Glutamatergic neuron (in vitro differentiated cells): ENCODE results near the gene GCN1. TPM values are rescaled to one million over a fixed set of nuclear protein-coding genes. Genes with fewer than 3 reads are reported as not detected.

Source experiments
- DNase-seq: peaks from one replicate; pipeline ENCODE4 v3.0.0; 2022
- H3K27ac Mint-ChIP-seq: one replicate; pipeline ENCODE4 v1.8.0; 2020; ENCODE audit warnings: mild to moderate bottlenecking, mixed read lengths, inconsistent platforms; ENCODE audit not compliant: unreplicated experiment
- H3K27me3 Mint-ChIP-seq: one replicate; pipeline ENCODE4 v1.8.0; 2020; ENCODE audit warnings: mild to moderate bottlenecking, moderate library complexity, mixed read lengths, inconsistent platforms; ENCODE audit not compliant: unreplicated experiment
- H3K36me3 Mint-ChIP-seq: one replicate; pipeline ENCODE4 v1.8.0; 2020; ENCODE audit warnings: mild to moderate bottlenecking, mixed read lengths, inconsistent platforms; ENCODE audit not compliant: unreplicated experiment
- H3K4me1 Mint-ChIP-seq: one replicate; pipeline ENCODE4 v1.8.0; 2020; ENCODE audit warnings: mild to moderate bottlenecking, low read depth, mixed read lengths, inconsistent platforms; ENCODE audit not compliant: unreplicated experiment
- H3K4me3 Mint-ChIP-seq: one replicate; pipeline ENCODE4 v1.8.0; 2020; ENCODE audit warnings: mild to moderate bottlenecking, mixed read lengths, inconsistent platforms; ENCODE audit not compliant: unreplicated experiment
- H3K9me3 Mint-ChIP-seq: one replicate; pipeline ENCODE4 v1.8.0; 2020; ENCODE audit warnings: mild to moderate bottlenecking, moderate library complexity, mixed read lengths, inconsistent platforms; ENCODE audit not compliant: unreplicated experiment
- CTCF ChIP-seq: fragments of 200-600 bp; sonication (generic); IDR thresholded peaks from one replicate; pipeline ENCODE4 v1.5.0; 2021; ENCODE audit not compliant: partially characterized antibody, unreplicated experiment
- total RNA-seq: library from RNA; stranded (reverse); fragmentation: NEBNext Ultra II Directional; extraction: Animal tissue kit (Norgen Biotek cat#: 25700); gene quantifications from one replicate; pipeline ENCODE4 v1.2.1, GENCODE V29; 2021; ENCODE audit not compliant: unreplicated experiment

The GCN1 gene
- total RNA-seq, 1 donor from 2014 or later = 173 TPM

DNA sequence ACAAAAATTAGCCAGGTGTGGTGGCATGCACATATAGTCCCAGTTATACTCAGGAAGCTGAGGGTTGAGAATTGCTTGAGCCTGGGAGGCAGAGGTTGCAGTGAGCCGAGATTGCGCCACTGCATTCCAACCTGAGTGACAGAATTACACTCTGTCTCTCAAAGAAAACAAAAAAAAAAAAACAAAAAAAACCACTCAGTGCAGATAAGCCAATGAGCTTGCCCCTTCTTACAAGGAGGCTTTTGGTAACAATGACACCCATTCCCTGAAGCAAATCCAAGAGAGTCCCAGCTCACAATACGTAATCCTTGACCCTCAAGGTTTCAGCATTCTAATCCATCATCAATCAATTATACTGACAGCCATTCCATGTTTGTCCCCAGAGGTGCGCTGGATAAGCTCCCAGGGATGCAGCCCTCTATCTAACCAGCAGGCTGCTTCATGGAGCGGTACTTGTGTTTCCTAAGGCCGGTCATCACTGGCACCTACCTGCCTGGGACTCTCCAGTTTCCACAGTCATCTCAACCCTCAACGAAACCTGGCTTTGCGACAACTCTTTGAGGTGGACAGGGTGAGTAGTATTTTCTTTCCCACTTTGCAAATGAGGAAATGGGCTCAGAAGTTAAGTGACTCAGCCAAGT is 12.4 kb downstream of the GCN1 start:
- Mint-ChIP-seq H3K27me3 (peaks cover 4% of the 10 kb centered on the region), H3K36me3 (no peaks in the 10 kb centered on the region)

GRCh38 chr12:120180975-120181374 is 13.5 kb downstream of the GCN1 start:
- H3K27me3 Mint-ChIP-seq = peaks cover 4% of the 10 kb centered on the region
- H3K9me3 Mint-ChIP-seq = peaks cover 7% of the 10 kb centered on the region
- no peak for TF ChIP-seq CTCF
- no peak overlapping the region for H3K27ac Mint-ChIP-seq
- H3K4me1 Mint-ChIP-seq = no peaks in the 10 kb centered on the region
- DNase-seq = no peak
- no peak overlapping the region for H3K4me3 Mint-ChIP-seq
- H3K36me3 Mint-ChIP-seq = no peaks in the 10 kb centered on the region

More for the DNA sequence above, 12.4 kb downstream of the GCN1 start:
- Mint-ChIP-seq H3K27ac (peak overlapping the region; percentile 12), H3K4me3 (no peak overlapping the region), H3K9me3 (peaks cover 7% of the 10 kb centered on the region), H3K4me1 (no peaks in the 10 kb centered on the region)
- DNase-seq = no peak
- TF ChIP-seq CTCF = no peak

GRCh38 chr12:120175537-120175936 is 19.0 kb downstream of the GCN1 start:
- Mint-ChIP-seq H3K27ac (peak overlapping the region; percentile 22), H3K4me1 (no peaks in the 10 kb centered on the region), H3K27me3 (peaks cover 4% of the 10 kb centered on the region), H3K4me3 (no peak overlapping the region), H3K36me3 (no peaks in the 10 kb centered on the region), H3K9me3 (peaks cover 8% of the 10 kb centered on the region)
- TF ChIP-seq CTCF = no peak
- no peak for DNase-seq

DNA sequence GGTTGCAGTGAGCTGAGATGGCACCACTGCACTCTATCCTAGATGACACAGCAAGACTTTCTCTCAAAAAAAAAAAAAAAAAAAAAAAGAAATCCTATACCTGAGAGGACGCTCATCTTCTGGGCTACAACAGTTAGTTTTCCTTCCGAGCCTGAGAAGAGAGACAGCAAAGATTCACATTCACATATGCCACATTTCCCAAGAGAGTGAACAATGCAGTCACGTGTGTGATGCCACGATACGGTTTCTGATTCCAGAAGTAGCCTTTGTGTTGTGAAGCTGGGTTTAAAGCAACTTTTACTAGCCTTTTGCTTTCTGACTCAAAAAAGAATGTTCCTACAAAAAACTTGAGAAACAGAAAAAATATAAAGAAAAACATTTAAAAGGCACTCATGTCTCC is 19.5 kb downstream of the GCN1 start:
- H3K27me3 Mint-ChIP-seq = peaks cover 4% of the 10 kb centered on the region
- H3K4me3 Mint-ChIP-seq = no peak overlapping the region
- H3K4me1 Mint-ChIP-seq = no peaks in the 10 kb centered on the region
- peaks cover 8% of the 10 kb centered on the region for H3K9me3 Mint-ChIP-seq
- TF ChIP-seq CTCF = no peak
- peak overlapping the region; percentile 22 for H3K27ac Mint-ChIP-seq
- H3K36me3 Mint-ChIP-seq = no peaks in the 10 kb centered on the region
- no peak for DNase-seq

DNA sequence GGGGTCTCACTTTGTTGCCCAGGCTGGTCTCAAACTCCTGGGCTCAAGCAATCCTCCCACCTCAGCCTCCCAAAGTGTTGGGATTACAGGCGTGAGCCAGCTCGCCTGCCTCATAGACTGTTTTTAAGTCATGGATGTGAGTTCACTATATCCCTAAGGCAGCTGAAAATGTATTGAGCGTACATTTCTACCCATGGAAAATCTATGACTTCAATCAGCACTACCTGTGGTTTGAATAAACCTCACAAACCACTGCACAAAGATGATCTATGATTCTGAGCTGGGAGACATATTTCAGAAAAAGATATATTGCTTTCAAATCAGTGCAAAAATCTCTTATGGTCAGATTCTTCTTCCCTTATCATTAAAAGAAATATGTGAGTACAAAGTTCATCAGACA is 22.5 kb downstream of the GCN1 start:
- Mint-ChIP-seq H3K27me3 (no peaks in the 10 kb centered on the region), H3K27ac (no peak overlapping the region), H3K9me3 (peaks cover 4% of the 10 kb centered on the region), H3K36me3 (no peaks in the 10 kb centered on the region), H3K4me1 (no peaks in the 10 kb centered on the region), H3K4me3 (no peak overlapping the region)
- no peak for TF ChIP-seq CTCF
- DNase-seq = no peak
